IMR-90 (cell line): ENCODE results near the gene PIR. TPM values are rescaled to one million over a fixed set of nuclear protein-coding genes. Genes with fewer than 3 reads are reported as not detected.

ENCODE experiments used
- ATAC-seq: fragments of 200-7000 bp; cut with Tn5 transposase; 2 replicates; pipeline ENCODE4 v1.9.1; 2020; ENCODE audit warnings: low read depth, mild to moderate bottlenecking, moderate library complexity
- BruUV-seq: library from RNA; stranded (reverse); fragments of 400-500 nt; replicated peaks from 2 replicates; lab custom pipeline; 2021; lab: Mats Ljungman, UMichigan
- CTCF ChIA-PET: fragments of 300-600 bp; formaldehyde crosslinking; extraction: SDS; loops from one replicate; lab custom pipeline; 2021; ENCODE audit warnings: antibody characterized with exemption; lab: Yijun Ruan, JAX
- POLR2A ChIA-PET: fragments of 300-600 bp; sonication (Branson Sonifier 250); formaldehyde crosslinking; loops from one replicate; lab custom pipeline; 2022; ENCODE audit warnings: antibody characterized with exemption; ENCODE audit not compliant: unreplicated experiment; lab: Charles Lee
- DNase-seq: peaks from one replicate; pipeline ENCODE4 v3.0.0; 2013
- H2AFZ ChIP-seq: replicated peaks from 2 replicates; pipeline ENCODE3; 2013; ENCODE audit warnings: low read length, mild to moderate bottlenecking; ENCODE audit not compliant: poor library complexity
- H2AK5ac ChIP-seq: 2 replicates; pipeline ENCODE4 v1.6.1; 2013; ENCODE audit warnings: low read depth, low read length, inconsistent platforms
- H2AK9ac ChIP-seq: replicated peaks from 2 replicates; pipeline ENCODE3; 2013; ENCODE audit warnings: mild to moderate bottlenecking, low read depth, low read length, moderate library complexity; ENCODE audit not compliant: poor library complexity
- H2BK120ac ChIP-seq: 2 replicates; pipeline ENCODE4 v1.6.1; 2013; ENCODE audit warnings: low read depth, low read length, inconsistent platforms
- H2BK15ac ChIP-seq: 3 replicates; pipeline ENCODE4 v1.6.1; 2013; ENCODE audit warnings: low read depth, low read length, inconsistent platforms
- H2BK20ac ChIP-seq: 2 replicates; pipeline ENCODE4 v1.6.1; 2013; ENCODE audit warnings: low read depth, mild to moderate bottlenecking, inconsistent platforms, low read length, moderate library complexity
- H2BK5ac ChIP-seq: 2 replicates; pipeline ENCODE4 v1.6.1; 2013; ENCODE audit warnings: mild to moderate bottlenecking, low read depth, low read length, inconsistent platforms; ENCODE audit not compliant: poor library complexity, severe bottlenecking
- H3K14ac ChIP-seq: replicated peaks from 2 replicates; pipeline ENCODE4 v1.6.1; 2013; ENCODE audit warnings: low read depth, low read length, inconsistent platforms
- H3K18ac ChIP-seq: 2 replicates; pipeline ENCODE4 v1.6.1; 2013; ENCODE audit warnings: low read depth, low read length, control low read depth
- H3K23ac ChIP-seq: 2 replicates; pipeline ENCODE4 v1.6.1; 2013; ENCODE audit warnings: low read depth, low read length, inconsistent platforms
- H3K27ac ChIP-seq: 2 replicates; pipeline ENCODE4 v1.5.1; 2013; ENCODE audit warnings: mild to moderate bottlenecking, control low read depth, low read length; ENCODE audit not compliant: insufficient read depth
- H3K27me3 ChIP-seq: 2 replicates; pipeline ENCODE4 v1.6.1; 2013; ENCODE audit warnings: low read length; ENCODE audit not compliant: control insufficient read depth, insufficient read depth
- H3K36me3 ChIP-seq: 2 replicates; pipeline ENCODE4 v1.6.1; 2013; ENCODE audit warnings: low read length, mixed read lengths; ENCODE audit not compliant: control insufficient read depth, insufficient read depth
- H3K4ac ChIP-seq: 2 replicates; pipeline ENCODE4 v1.6.1; 2013; ENCODE audit warnings: low read depth, low read length, inconsistent platforms
- H3K4me1 ChIP-seq: 2 replicates; pipeline ENCODE4 v1.6.1; 2013; ENCODE audit warnings: low read length, mixed read lengths; ENCODE audit not compliant: control insufficient read depth, insufficient read depth
- H3K4me2 ChIP-seq: 2 replicates; pipeline ENCODE4 v1.6.1; 2013; ENCODE audit warnings: low read depth, mild to moderate bottlenecking, control low read depth, low read length, moderate library complexity
- H3K4me3 ChIP-seq: 2 replicates; pipeline ENCODE4 v1.5.1; 2013; ENCODE audit warnings: low read depth, mild to moderate bottlenecking, control low read depth, low read length, moderate library complexity; ENCODE audit not compliant: insufficient read depth
- H3K56ac ChIP-seq: 2 replicates; pipeline ENCODE4 v1.6.1; 2013; ENCODE audit warnings: low read length, inconsistent platforms; ENCODE audit not compliant: insufficient read depth; ENCODE audit errors: extremely low read depth
- H3K79me1 ChIP-seq, 2 experiments: 2 replicates each; pipeline ENCODE4 v1.6.1; 2013; ENCODE audit warnings: low read length in 2 of 2, inconsistent platforms in 1 of 2, low read depth in 1 of 2
- H3K9ac ChIP-seq: 2 replicates; pipeline ENCODE4 v1.6.1; 2013; ENCODE audit warnings: low read depth, low read length, control low read depth
- H3K9me1 ChIP-seq: 2 replicates; pipeline ENCODE4 v1.6.1; 2013; ENCODE audit warnings: low read length, inconsistent platforms; ENCODE audit not compliant: insufficient read depth
- H3K9me3 ChIP-seq: 2 replicates; pipeline ENCODE4 v1.6.1; 2013; ENCODE audit warnings: low read length; ENCODE audit not compliant: control insufficient read depth, insufficient read depth
- H4K20me1 ChIP-seq: 2 replicates; pipeline ENCODE4 v1.6.1; 2013; ENCODE audit warnings: low read length, inconsistent platforms; ENCODE audit not compliant: insufficient read depth
- H4K5ac ChIP-seq: 2 replicates; pipeline ENCODE4 v1.6.1; 2013; ENCODE audit warnings: mild to moderate bottlenecking, low read depth, low read length, control low read depth
- H4K8ac ChIP-seq, 2 experiments: 2 replicates each; pipeline ENCODE4 v1.6.1; 2013; ENCODE audit warnings: low read depth in 2 of 2, low read length in 2 of 2, control low read depth in 1 of 2, inconsistent platforms in 1 of 2
- H4K91ac ChIP-seq: 2 replicates; pipeline ENCODE4 v1.6.1; 2013; ENCODE audit warnings: low read depth, low read length, inconsistent platforms; ENCODE audit not compliant: insufficient read depth
- CEBPB ChIP-seq: IDR thresholded peaks from 2 replicates; pipeline ENCODE4 v1.6.1; 2012; ENCODE audit warnings: low read depth, low read length, improper control_type of control experiment
- CHD1 ChIP-seq: IDR thresholded peaks from 2 replicates; pipeline ENCODE4 v1.6.1; 2012; ENCODE audit warnings: low read depth, low read length, improper control_type of control experiment
- ELK1 ChIP-seq: fragments of 150-350 bp; IDR thresholded peaks from 2 replicates; pipeline ENCODE4 v1.6.1; 2016; ENCODE audit warnings: low read depth, mild to moderate bottlenecking, low read length, moderate library complexity, borderline replicate concordance
- MAFK ChIP-seq: IDR thresholded peaks from 2 replicates; pipeline ENCODE4 v1.6.1; 2012; ENCODE audit warnings: low read depth, low read length, improper control_type of control experiment
- MXI1 ChIP-seq: IDR thresholded peaks from 2 replicates; pipeline ENCODE4 v1.6.1; 2012; ENCODE audit warnings: low read depth, mild to moderate bottlenecking, low read length, moderate library complexity, borderline replicate concordance
- POLR2A ChIP-seq: IDR thresholded peaks from 2 replicates; pipeline ENCODE4 v1.6.1; 2012; ENCODE audit warnings: mild to moderate bottlenecking, low read depth, low read length
- RCOR1 ChIP-seq: IDR thresholded peaks from 2 replicates; pipeline ENCODE4 v1.6.1; 2012; ENCODE audit warnings: mild to moderate bottlenecking, low read length, improper control_type of control experiment; ENCODE audit not compliant: insufficient replicate concordance
- USF2 ChIP-seq: fragments of 150-350 bp; IDR thresholded peaks from 2 replicates; pipeline ENCODE4 v1.6.1; 2017; ENCODE audit warnings: mild to moderate bottlenecking, antibody characterized with exemption, low read length, low read depth
- WGBS, 2 experiments: methylation state at CpG; one replicate each; pipeline versions ENCODE4 v1.1.5 to v1.1.7; 2013; ENCODE audit warnings: missing lambda C conversion rate in 2 of 2; ENCODE audit not compliant: insufficient read length in 1 of 2; ENCODE audit errors: extremely low coverage in 2 of 2; 5-methylcytosine and 5-hydroxymethylcytosine counted together
- dilution Hi-C: fragments of 300-500 bp; cut with HindIII; formaldehyde crosslinking; loops from one replicate; pipeline ENCODE4 v1.14.3; 2018; ENCODE audit warnings: low sequenced_read_pairs; ENCODE audit not compliant: unreplicated experiment
- in situ Hi-C: fragments of 300-500 bp; cut with MboI; formaldehyde crosslinking; loops from 3 replicates; pipeline ENCODE4 v1.14.3; 2019; ENCODE audit warnings: low sequenced_read_pairs, inconsistent platforms, mixed read lengths
- intact Hi-C: fragments of 100-400 bp; cut with micrococcal nuclease; formaldehyde crosslinking; loops from 2 replicates; pipeline ENCODE4 v1.10.0; 2022
- polyA plus RNA-seq, 3 experiments: library from polyadenylated mRNA; depleted of rRNA; stranded (reverse); fragments of >200 nt; gene quantifications; 2 replicates each; pipeline ENCODE4 v1.2.3, GENCODE V29; 2012; ENCODE audit warnings: low replicate concordance in 1 of 3
- total RNA-seq: library from RNA; depleted of rRNA; stranded (reverse); fragments of >200 nt; gene quantifications from 2 replicates; pipeline ENCODE4 v1.2.3, GENCODE V29; 2012

PIR gene
- total and polyA plus RNA-seq, 2 of the 4 experiments (the other 2 are of a cell fraction): 5.7 to 8.7 TPM

GRCh38 chrX:15356444-15356843, 136.7 kb downstream of the PIR start:
- H3K23ac ChIP-seq: no peak overlapping the region
- no peak overlapping the region for H3K18ac ChIP-seq
- H3K14ac ChIP-seq: no peak overlapping the region
- no peak overlapping the region for H2BK15ac ChIP-seq
- BruUV-seq: no TSS peak
- H3K79me1 ChIP-seq: no peaks in the 10 kb centered on the region
- peaks cover 6% of the 10 kb centered on the region; the same call in 1 of the 2 replicates for H3K27me3 ChIP-seq
- H4K91ac ChIP-seq: no peak overlapping the region
- intact Hi-C loops (no loop called here), in situ Hi-C loops (no loop called here), dilution Hi-C loops (no loop called here)
- no peak for TF ChIP-seq RCOR1
- no peak for TF ChIP-seq ELK1
- peak; percentile 88 for TF ChIP-seq CEBPB
- no peak for TF ChIP-seq POLR2A
- TF ChIP-seq MXI1: no peak
- peak; percentile 57; the same call in 1 of the 2 replicates for TF ChIP-seq USF2
- TF ChIP-seq MAFK: no peak
- no peak for TF ChIP-seq CHD1
- H3K4ac ChIP-seq: no peak overlapping the region
- no peaks in the 10 kb centered on the region for H3K9me1 ChIP-seq
- H2AK5ac ChIP-seq: no peak overlapping the region
- no peak overlapping the region for H3K4me2 ChIP-seq
- no peak overlapping the region for H3K27ac ChIP-seq
- H3K9ac ChIP-seq: no peak overlapping the region
- peaks cover 2% of the 10 kb centered on the region; the same call in 1 of the 2 replicates for H3K4me1 ChIP-seq
- ChIA-PET POLR2A (no interaction called here), CTCF (interaction anchor here (1.0 kb wide), 1 partner anchor 111 kb away, joined by 3 read pairs; no protein-coding TSS in a partner anchor)
- ATAC-seq (peak; percentile 60), DNase-seq (peak; percentile 75)
- H3K9me3 ChIP-seq: peaks cover 2% of the 10 kb centered on the region; the same call in 1 of the 2 replicates
- no peak overlapping the region for H2BK5ac ChIP-seq
- H3K4me3 ChIP-seq: no peak overlapping the region
- H4K5ac ChIP-seq: no peak overlapping the region
- WGBS, 2 experiments: no CpG with 5 or more reads among the region's 1 CpG
- no peaks in the 10 kb centered on the region for H3K36me3 ChIP-seq
- no peak overlapping the region for H2BK120ac ChIP-seq
- no peak overlapping the region for H3K56ac ChIP-seq
- no peak overlapping the region for H4K8ac ChIP-seq
- no peak overlapping the region for H2BK20ac ChIP-seq
- H4K20me1 ChIP-seq: no peaks in the 10 kb centered on the region
- no peak overlapping the region for H2AK9ac ChIP-seq
- H2AFZ ChIP-seq: no peak overlapping the region
